ENCODE results near the gene LARGE1. TPM values are rescaled to one million over a fixed set of nuclear protein-coding genes. Genes with fewer than 3 reads are reported as not detected.

Gene LARGE1
- total and polyA plus RNA-seq, 2 experiments from 2014 or later = 1.5 to 12.8 TPM

DNA sequence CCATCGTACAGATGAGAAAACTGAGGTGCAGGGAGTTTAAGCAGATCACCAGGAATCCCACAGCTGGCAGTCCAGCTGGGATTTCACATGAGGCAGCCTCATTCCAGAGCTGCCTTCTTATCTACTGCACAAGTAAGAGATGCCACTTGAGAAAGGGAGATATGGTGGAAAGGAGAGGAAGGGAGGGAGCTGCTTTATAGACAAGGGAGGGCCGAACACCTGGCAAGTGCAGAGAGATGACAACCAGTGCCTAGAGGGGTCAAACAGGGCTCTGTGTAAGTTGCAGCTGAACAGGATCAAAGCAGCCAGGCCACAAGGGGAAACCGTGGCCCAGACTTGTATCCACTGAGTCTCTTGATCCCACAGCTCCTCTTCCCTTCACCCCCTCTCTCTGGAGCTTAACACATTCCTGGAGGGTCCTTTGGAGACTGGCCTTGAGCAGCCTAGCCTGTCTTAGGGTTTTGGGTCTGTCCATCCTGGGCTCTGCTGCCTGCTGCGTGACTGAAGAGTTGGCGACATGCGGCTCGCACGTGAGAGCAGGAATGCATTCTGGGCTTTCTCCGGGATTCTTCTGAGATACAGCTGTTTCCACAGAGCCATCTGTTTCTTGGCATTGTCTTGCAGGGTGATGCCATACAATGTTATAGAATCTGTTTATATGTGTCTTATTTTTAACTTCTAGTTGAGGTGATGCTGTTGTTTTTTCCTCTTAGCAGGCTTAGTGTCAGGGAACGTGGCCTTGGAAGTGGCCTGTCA lies 593.6 kb downstream of the LARGE1 start:
- H3K4me3 ChIP-seq = no peak overlapping the region
- peaks cover 13% of the 10 kb centered on the region for H3F3A ChIP-seq (ENCODE audit: insufficient read depth)
- no peaks in the 10 kb centered on the region for H4K20me1 ChIP-seq (ENCODE audit: insufficient read depth)
- H3K79me2 ChIP-seq (ENCODE audit: insufficient read depth) = no peaks in the 10 kb centered on the region
- no peak overlapping the region for H3K4me2 ChIP-seq (ENCODE audit: unreplicated experiment)
- no peaks in the 10 kb centered on the region for H3K36me3 ChIP-seq (ENCODE audit: low read depth)
- in situ Hi-C loops (cut with MboI) = no loop called here
- DNase-seq = no peak
- 68 to 71% methylated on average over 10 of the region's 10 CpGs for WGBS, 2 experiments (ENCODE audit: low coverage in 1 of 2, low lambda C conversion rate in 2 of 2, missing lambda C conversion rate in 2 of 2)
- no peaks in the 10 kb centered on the region for H3K27me3 ChIP-seq (replicated peaks; ENCODE audit: insufficient read depth)
- H3K4me1 ChIP-seq (ENCODE audit: insufficient read depth) = peaks cover 6% of the 10 kb centered on the region; the same call in 1 of the 2 replicates
- H2AFZ ChIP-seq = no peak overlapping the region
- no peak overlapping the region for H3K9ac ChIP-seq
- H3K9me2 ChIP-seq (ENCODE audit: insufficient read depth) = no peaks in the 10 kb centered on the region
- no peak for TF ChIP-seq EZH2phosphoT487 (IDR thresholded peaks at IDR 0.05; ENCODE audit: insufficient read depth, low read depth)
- no peak for TF ChIP-seq EZH2 (IDR thresholded peaks at IDR 0.05; ENCODE audit: insufficient read depth, poor library complexity, severe bottlenecking)
- H3K9me3 ChIP-seq (ENCODE audit: low read depth) = no peaks in the 10 kb centered on the region
- H3K27ac ChIP-seq = no peak overlapping the region

- peaks cover 6% of the 10 kb centered on the region; the same call in 1 of the 2 replicates for H3K4me1 ChIP-seq (ENCODE audit: insufficient read depth)
- no peaks in the 10 kb centered on the region for H3K9me3 ChIP-seq (ENCODE audit: low read depth)
- no peak overlapping the region for H3K4me3 ChIP-seq
- in situ Hi-C loops (cut with MboI) = no loop called here
- no peak overlapping the region for H3K27ac ChIP-seq
- H3K9ac ChIP-seq = no peak overlapping the region
- no peak for DNase-seq
- H2AFZ ChIP-seq = no peak overlapping the region
- no peak overlapping the region for H3K4me2 ChIP-seq (ENCODE audit: unreplicated experiment)
- no peaks in the 10 kb centered on the region for H4K20me1 ChIP-seq (ENCODE audit: insufficient read depth)
- WGBS, 2 experiments (ENCODE audit: low coverage in 1 of 2, low lambda C conversion rate in 2 of 2, missing lambda C conversion rate in 2 of 2) = 81 to 85% methylated on average over 4 to 5 of the region's 5 CpGs
- no peaks in the 10 kb centered on the region for H3K79me2 ChIP-seq (ENCODE audit: insufficient read depth)
- H3F3A ChIP-seq (ENCODE audit: insufficient read depth) = peaks cover 13% of the 10 kb centered on the region
- no peaks in the 10 kb centered on the region for H3K27me3 ChIP-seq (replicated peaks; ENCODE audit: insufficient read depth)
- H3K9me2 ChIP-seq (ENCODE audit: insufficient read depth) = no peaks in the 10 kb centered on the region
- TF ChIP-seq EZH2phosphoT487 (IDR thresholded peaks at IDR 0.05; ENCODE audit: insufficient read depth, low read depth) = no peak
- TF ChIP-seq EZH2 (IDR thresholded peaks at IDR 0.05; ENCODE audit: insufficient read depth, poor library complexity, severe bottlenecking) = no peak
- H3K36me3 ChIP-seq (ENCODE audit: low read depth) = no peaks in the 10 kb centered on the region
These were observed 594.9 kb downstream of the LARGE1 start for GRCh38 chr22:33325232-33326004.

- no peaks in the 10 kb centered on the region for H3K36me3 ChIP-seq (ENCODE audit: low read depth)
- no peak overlapping the region for H3K9ac ChIP-seq
- H3K27me3 ChIP-seq (replicated peaks; ENCODE audit: insufficient read depth) = no peaks in the 10 kb centered on the region
- H3K4me2 ChIP-seq (ENCODE audit: unreplicated experiment) = no peak overlapping the region
- no peak overlapping the region for H3K27ac ChIP-seq
- H2AFZ ChIP-seq = no peak overlapping the region
- peaks cover 7% of the 10 kb centered on the region for H3F3A ChIP-seq (ENCODE audit: insufficient read depth)
- H3K9me2 ChIP-seq (ENCODE audit: insufficient read depth) = no peaks in the 10 kb centered on the region
- H4K20me1 ChIP-seq (ENCODE audit: insufficient read depth) = no peaks in the 10 kb centered on the region
- H3K4me1 ChIP-seq (ENCODE audit: insufficient read depth) = peaks cover 6% of the 10 kb centered on the region; the same call in 1 of the 2 replicates
- WGBS, 2 experiments (ENCODE audit: low coverage in 1 of 2, low lambda C conversion rate in 2 of 2, missing lambda C conversion rate in 2 of 2) = 100% methylated on average over 2 of the region's 2 CpGs
- no peaks in the 10 kb centered on the region for H3K9me3 ChIP-seq (ENCODE audit: low read depth)
- in situ Hi-C loops (cut with MboI) = no loop called here
- no peak for DNase-seq
- no peak overlapping the region for H3K4me3 ChIP-seq
- TF ChIP-seq EZH2phosphoT487 (IDR thresholded peaks at IDR 0.05; ENCODE audit: insufficient read depth, low read depth) = no peak
- no peak for TF ChIP-seq EZH2 (IDR thresholded peaks at IDR 0.05; ENCODE audit: insufficient read depth, poor library complexity, severe bottlenecking)
- H3K79me2 ChIP-seq (ENCODE audit: insufficient read depth) = no peaks in the 10 kb centered on the region
These were observed 596.0 kb downstream of the LARGE1 start for GRCh38 chr22:33324228-33324627.

GRCh38 chr22:33321466-33321865 lies 598.8 kb downstream of the LARGE1 start:
- TF ChIP-seq EZH2 (IDR thresholded peaks at IDR 0.05; ENCODE audit: insufficient read depth, poor library complexity, severe bottlenecking) (no peak), EZH2phosphoT487 (IDR thresholded peaks at IDR 0.05; ENCODE audit: insufficient read depth, low read depth) (no peak)
- Histone ChIP-seq H4K20me1 (ENCODE audit: insufficient read depth) (no peaks in the 10 kb centered on the region), H3K9me2 (ENCODE audit: insufficient read depth) (no peaks in the 10 kb centered on the region), H3F3A (ENCODE audit: insufficient read depth) (no peaks in the 10 kb centered on the region), H3K79me2 (ENCODE audit: insufficient read depth) (no peaks in the 10 kb centered on the region), H3K9me3 (ENCODE audit: low read depth) (no peaks in the 10 kb centered on the region), H3K4me1 (ENCODE audit: insufficient read depth) (no peaks in the 10 kb centered on the region), H3K27me3 (replicated peaks; ENCODE audit: insufficient read depth) (no peaks in the 10 kb centered on the region), H2AFZ (no peak overlapping the region), H3K27ac (no peak overlapping the region), H3K4me3 (no peak overlapping the region), H3K9ac (no peak overlapping the region), H3K36me3 (ENCODE audit: low read depth) (no peaks in the 10 kb centered on the region), H3K4me2 (ENCODE audit: unreplicated experiment) (no peak overlapping the region)
- no peak for DNase-seq
- 69 to 78% methylated on average over 3 of the region's 3 CpGs for WGBS, 2 experiments (ENCODE audit: low coverage in 1 of 2, low lambda C conversion rate in 2 of 2, missing lambda C conversion rate in 2 of 2)
- in situ Hi-C loops (cut with MboI) = no loop called here

All from GM23248 (cell line).